SK-N-SH treated with all-trans-retinoic acid at 6 μM for 48 hours (cell line): ENCODE results near the gene HOXD12.

Source experiments
- ATAC-seq: fragments of 200-7000 bp; cut with Tn5 transposase; 3 replicates; pipeline ENCODE4 v1.9.1; 2020; ENCODE audit warnings: mild to moderate bottlenecking, moderate library complexity
- ARNTL ChIP-seq: fragments of 450-650 bp; formaldehyde crosslinking; IDR thresholded peaks from 2 replicates; pipeline ENCODE4 v1.5.0; 2020; ENCODE audit warnings: low read depth, mild to moderate bottlenecking, moderate library complexity, borderline replicate concordance
- BACH2 ChIP-seq: fragments of 250-450 bp; sonication (Bioruptor Pico); IDR thresholded peaks from 2 replicates; pipeline ENCODE4 v1.9.0; 2021; ENCODE audit warnings: mild to moderate bottlenecking, borderline replicate concordance
- CSDC2 ChIP-seq: fragments of 250-450 bp; sonication (Bioruptor Pico); IDR thresholded peaks from 2 replicates; pipeline ENCODE4 v1.5.0; 2020; ENCODE audit warnings: mild to moderate bottlenecking, moderate library complexity
- ESRRG ChIP-seq: fragments of 250-450 bp; sonication (Bioruptor Pico); IDR thresholded peaks from 2 replicates; pipeline ENCODE4 v1.6.1; 2021; ENCODE audit warnings: mild to moderate bottlenecking
- GLIS3 ChIP-seq: fragments of 250-450 bp; sonication (Bioruptor Pico); IDR thresholded peaks from 2 replicates; pipeline ENCODE4 v1.5.0; 2020; ENCODE audit warnings: mild to moderate bottlenecking, moderate library complexity
- ISL1 ChIP-seq: fragments of 250-450 bp; sonication (Bioruptor Pico); IDR thresholded peaks from 2 replicates; pipeline ENCODE4 v2.1.2; 2022; ENCODE audit warnings: mild to moderate bottlenecking, moderate library complexity
- OSR1 ChIP-seq: fragments of 250-450 bp; sonication (Bioruptor Pico); IDR thresholded peaks from 2 replicates; pipeline ENCODE4 v1.8.0; 2022; ENCODE audit warnings: moderate library complexity, mild to moderate bottlenecking, inconsistent platforms
- PPARA ChIP-seq: fragments of 250-450 bp; sonication (Bioruptor Pico); IDR thresholded peaks from 2 replicates; pipeline ENCODE4 v1.5.0; 2020; ENCODE audit warnings: mild to moderate bottlenecking, borderline replicate concordance
- RARB ChIP-seq: fragments of 250-450 bp; sonication (Bioruptor Pico); IDR thresholded peaks from 2 replicates; pipeline ENCODE4 v1.8.0; 2021; ENCODE audit warnings: mild to moderate bottlenecking, moderate library complexity
- SNAI2 ChIP-seq: fragments of 250-450 bp; sonication (Bioruptor Pico); IDR thresholded peaks from 2 replicates; pipeline ENCODE4 v1.5.0; 2020; ENCODE audit warnings: mild to moderate bottlenecking, moderate library complexity
- TCF4 ChIP-seq: fragments of 250-450 bp; sonication (Bioruptor Pico); IDR thresholded peaks from 2 replicates; pipeline ENCODE4 v1.8.0; 2021; ENCODE audit warnings: mild to moderate bottlenecking, moderate library complexity, borderline replicate concordance
- TOX ChIP-seq: fragments of 250-450 bp; sonication (Bioruptor Pico); IDR thresholded peaks from 2 replicates; pipeline ENCODE4 v1.8.0; 2021; ENCODE audit warnings: mild to moderate bottlenecking, moderate library complexity, borderline replicate concordance
- ZC3H10 ChIP-seq: fragments of 250-450 bp; sonication (Bioruptor Pico); IDR thresholded peaks from 2 replicates; pipeline ENCODE4 v1.5.1; 2021; ENCODE audit warnings: mild to moderate bottlenecking, moderate library complexity
- ZFP3 ChIP-seq: fragments of 250-450 bp; sonication (Bioruptor Pico); IDR thresholded peaks from 2 replicates; pipeline ENCODE4 v1.5.0; 2020; ENCODE audit warnings: mild to moderate bottlenecking, moderate library complexity
- ZFP30 ChIP-seq: fragments of 450-650 bp; formaldehyde crosslinking; IDR thresholded peaks from 2 replicates; pipeline ENCODE4 v1.5.0; 2022; ENCODE audit warnings: mild to moderate bottlenecking, moderate library complexity
- ZNF565 ChIP-seq: fragments of 450-650 bp; formaldehyde crosslinking; conservative IDR thresholded peaks from 2 replicates; pipeline ENCODE4 v1.5.0; 2020; ENCODE audit warnings: low read depth, mild to moderate bottlenecking, moderate library complexity
- ZNF70 ChIP-seq: fragments of 450-650 bp; formaldehyde crosslinking; IDR thresholded peaks from 2 replicates; pipeline ENCODE4 v1.5.0; 2020; ENCODE audit warnings: mild to moderate bottlenecking, moderate library complexity
- ZNF8 ChIP-seq: fragments of 450-650 bp; formaldehyde crosslinking; IDR thresholded peaks from 2 replicates; pipeline ENCODE4 v1.5.0; 2020; ENCODE audit warnings: mild to moderate bottlenecking, moderate library complexity
- TF ChIP-seq, protein P1 (sequence below): fragments of 250-450 bp; sonication (Bioruptor Pico); IDR thresholded peaks from 2 replicates; pipeline ENCODE4 v1.5.1; 2021; ENCODE audit warnings: mild to moderate bottlenecking, moderate library complexity
- TF ChIP-seq, protein P2 (sequence below): fragments of 250-450 bp; sonication (Bioruptor Pico); IDR thresholded peaks from 2 replicates; pipeline ENCODE4 v1.8.0; 2021; ENCODE audit warnings: low read depth, mild to moderate bottlenecking, moderate library complexity, borderline replicate concordance
- TF ChIP-seq, protein P3 (sequence below): fragments of 250-450 bp; sonication (Bioruptor Pico); IDR thresholded peaks from 2 replicates; pipeline ENCODE4 v1.5.1; 2020; ENCODE audit warnings: low read depth, mild to moderate bottlenecking, moderate library complexity
- TF ChIP-seq, protein P4 (sequence below): fragments of 250-450 bp; sonication (Bioruptor Pico); IDR thresholded peaks from 2 replicates; pipeline ENCODE4 v1.5.0; 2020; ENCODE audit warnings: mild to moderate bottlenecking, moderate library complexity

HOXD12 gene

DNA sequence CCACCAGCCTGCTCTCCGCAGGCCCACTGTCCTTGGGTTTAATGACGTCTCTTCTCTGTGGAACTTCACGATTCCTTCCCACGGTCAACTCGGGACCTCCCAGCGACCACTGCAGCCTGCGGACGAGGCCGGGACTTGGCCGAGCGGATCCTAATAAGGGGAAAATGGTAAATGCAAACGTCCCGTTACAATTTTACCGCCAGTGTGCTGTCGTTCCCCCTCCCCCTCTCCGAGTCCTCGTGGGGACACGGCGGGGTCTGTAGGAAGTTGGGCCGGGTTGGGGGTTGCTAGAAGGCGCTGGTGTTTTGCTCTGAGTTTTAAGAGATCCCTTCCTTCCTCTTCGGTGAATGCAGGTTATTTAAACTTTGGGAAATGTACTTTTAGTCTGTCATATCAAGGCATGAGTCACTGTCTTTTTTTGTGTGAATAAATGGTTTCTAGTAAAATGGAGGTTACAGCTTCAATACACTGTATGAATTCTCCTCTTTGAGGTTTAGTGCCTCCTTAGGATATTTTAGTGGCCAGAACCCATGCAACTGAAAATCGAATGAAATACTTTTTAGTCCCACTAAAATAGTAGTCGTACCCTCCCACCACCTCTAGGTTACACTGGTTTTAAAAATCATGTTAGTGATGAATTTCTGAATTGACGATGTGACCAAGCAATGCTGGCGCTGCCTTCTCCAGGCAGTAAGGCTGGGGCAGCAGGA is 9.8 kb downstream of the HOXD12 start:
- TF ChIP-seq ZFP30 (CRISPR knock-in tag) = no peak
- TF ChIP-seq ZNF70 (CRISPR knock-in tag) = no peak
- TF ChIP-seq, protein P1, sequence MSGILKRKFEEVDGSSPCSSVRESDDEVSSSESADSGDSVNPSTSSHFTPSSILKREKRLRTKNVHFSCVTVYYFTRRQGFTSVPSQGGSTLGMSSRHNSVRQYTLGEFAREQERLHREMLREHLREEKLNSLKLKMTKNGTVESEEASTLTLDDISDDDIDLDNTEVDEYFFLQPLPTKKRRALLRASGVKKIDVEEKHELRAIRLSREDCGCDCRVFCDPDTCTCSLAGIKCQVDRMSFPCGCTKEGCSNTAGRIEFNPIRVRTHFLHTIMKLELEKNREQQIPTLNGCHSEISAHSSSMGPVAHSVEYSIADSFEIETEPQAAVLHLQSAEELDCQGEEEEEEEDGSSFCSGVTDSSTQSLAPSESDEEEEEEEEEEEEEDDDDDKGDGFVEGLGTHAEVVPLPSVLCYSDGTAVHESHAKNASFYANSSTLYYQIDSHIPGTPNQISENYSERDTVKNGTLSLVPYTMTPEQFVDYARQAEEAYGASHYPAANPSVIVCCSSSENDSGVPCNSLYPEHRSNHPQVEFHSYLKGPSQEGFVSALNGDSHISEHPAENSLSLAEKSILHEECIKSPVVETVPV = no peak
- TF ChIP-seq ZFP3 (CRISPR knock-in tag) = no peak
- TF ChIP-seq OSR1 (CRISPR knock-in tag) = no peak
- no peak for TF ChIP-seq CSDC2 (CRISPR knock-in tag)
- TF ChIP-seq ZNF8 (CRISPR knock-in tag) = no peak
- no peak for TF ChIP-seq ISL1
- TF ChIP-seq, protein P2, sequence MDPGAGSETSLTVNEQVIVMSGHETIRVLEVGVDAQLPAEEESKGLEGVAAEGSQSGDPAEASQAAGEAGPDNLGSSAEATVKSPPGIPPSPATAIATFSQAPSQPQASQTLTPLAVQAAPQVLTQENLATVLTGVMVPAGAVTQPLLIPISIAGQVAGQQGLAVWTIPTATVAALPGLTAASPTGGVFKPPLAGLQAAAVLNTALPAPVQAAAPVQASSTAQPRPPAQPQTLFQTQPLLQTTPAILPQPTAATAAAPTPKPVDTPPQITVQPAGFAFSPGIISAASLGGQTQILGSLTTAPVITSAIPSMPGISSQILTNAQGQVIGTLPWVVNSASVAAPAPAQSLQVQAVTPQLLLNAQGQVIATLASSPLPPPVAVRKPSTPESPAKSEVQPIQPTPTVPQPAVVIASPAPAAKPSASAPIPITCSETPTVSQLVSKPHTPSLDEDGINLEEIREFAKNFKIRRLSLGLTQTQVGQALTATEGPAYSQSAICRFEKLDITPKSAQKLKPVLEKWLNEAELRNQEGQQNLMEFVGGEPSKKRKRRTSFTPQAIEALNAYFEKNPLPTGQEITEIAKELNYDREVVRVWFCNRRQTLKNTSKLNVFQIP (CRISPR knock-in tag) = no peak
- TF ChIP-seq, protein P3, sequence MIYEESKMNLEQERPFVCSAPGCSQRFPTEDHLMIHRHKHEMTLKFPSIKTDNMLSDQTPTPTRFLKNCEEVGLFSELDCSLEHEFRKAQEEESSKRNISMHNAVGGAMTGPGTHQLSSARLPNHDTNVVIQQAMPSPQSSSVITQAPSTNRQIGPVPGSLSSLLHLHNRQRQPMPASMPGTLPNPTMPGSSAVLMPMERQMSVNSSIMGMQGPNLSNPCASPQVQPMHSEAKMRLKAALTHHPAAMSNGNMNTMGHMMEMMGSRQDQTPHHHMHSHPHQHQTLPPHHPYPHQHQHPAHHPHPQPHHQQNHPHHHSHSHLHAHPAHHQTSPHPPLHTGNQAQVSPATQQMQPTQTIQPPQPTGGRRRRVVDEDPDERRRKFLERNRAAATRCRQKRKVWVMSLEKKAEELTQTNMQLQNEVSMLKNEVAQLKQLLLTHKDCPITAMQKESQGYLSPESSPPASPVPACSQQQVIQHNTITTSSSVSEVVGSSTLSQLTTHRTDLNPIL (CRISPR knock-in tag) = no peak
- no peak for TF ChIP-seq ARNTL (CRISPR knock-in tag)
- TF ChIP-seq RARB (CRISPR knock-in tag) = no peak
- no peak for TF ChIP-seq ZNF565 (CRISPR knock-in tag)
- no peak for TF ChIP-seq TOX (CRISPR knock-in tag)
- no peak for TF ChIP-seq BACH2 (CRISPR knock-in tag)
- TF ChIP-seq GLIS3 (CRISPR knock-in tag) = no peak
- no peak for TF ChIP-seq TCF4 (CRISPR knock-in tag)
- TF ChIP-seq SNAI2 (CRISPR knock-in tag) = no peak
- no peak for TF ChIP-seq ESRRG
- TF ChIP-seq, protein P4, sequence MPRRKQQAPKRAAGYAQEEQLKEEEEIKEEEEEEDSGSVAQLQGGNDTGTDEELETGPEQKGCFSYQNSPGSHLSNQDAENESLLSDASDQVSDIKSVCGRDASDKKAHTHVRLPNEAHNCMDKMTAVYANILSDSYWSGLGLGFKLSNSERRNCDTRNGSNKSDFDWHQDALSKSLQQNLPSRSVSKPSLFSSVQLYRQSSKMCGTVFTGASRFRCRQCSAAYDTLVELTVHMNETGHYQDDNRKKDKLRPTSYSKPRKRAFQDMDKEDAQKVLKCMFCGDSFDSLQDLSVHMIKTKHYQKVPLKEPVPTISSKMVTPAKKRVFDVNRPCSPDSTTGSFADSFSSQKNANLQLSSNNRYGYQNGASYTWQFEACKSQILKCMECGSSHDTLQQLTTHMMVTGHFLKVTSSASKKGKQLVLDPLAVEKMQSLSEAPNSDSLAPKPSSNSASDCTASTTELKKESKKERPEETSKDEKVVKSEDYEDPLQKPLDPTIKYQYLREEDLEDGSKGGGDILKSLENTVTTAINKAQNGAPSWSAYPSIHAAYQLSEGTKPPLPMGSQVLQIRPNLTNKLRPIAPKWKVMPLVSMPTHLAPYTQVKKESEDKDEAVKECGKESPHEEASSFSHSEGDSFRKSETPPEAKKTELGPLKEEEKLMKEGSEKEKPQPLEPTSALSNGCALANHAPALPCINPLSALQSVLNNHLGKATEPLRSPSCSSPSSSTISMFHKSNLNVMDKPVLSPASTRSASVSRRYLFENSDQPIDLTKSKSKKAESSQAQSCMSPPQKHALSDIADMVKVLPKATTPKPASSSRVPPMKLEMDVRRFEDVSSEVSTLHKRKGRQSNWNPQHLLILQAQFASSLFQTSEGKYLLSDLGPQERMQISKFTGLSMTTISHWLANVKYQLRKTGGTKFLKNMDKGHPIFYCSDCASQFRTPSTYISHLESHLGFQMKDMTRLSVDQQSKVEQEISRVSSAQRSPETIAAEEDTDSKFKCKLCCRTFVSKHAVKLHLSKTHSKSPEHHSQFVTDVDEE = no peak
- no peak for ATAC-seq

DNA sequence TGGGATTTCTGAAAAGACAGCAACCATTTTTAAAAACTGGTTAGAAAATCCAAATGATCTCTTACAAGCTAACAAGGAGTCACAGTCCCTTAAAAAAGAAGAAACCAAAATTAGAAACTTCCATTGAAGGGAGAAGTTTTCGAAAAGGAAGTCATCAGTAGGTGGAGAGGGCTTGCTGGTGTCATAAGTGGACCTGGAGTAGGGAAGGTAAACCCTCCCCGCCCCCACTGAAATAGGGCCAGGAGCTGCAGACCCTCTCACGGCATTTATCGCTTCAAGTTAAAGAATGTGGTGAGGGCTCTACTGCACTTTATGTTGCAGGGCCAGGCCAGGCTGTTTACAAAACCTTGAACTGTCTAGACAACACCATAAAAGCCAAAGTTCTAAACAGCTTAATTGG is 10.4 kb downstream of the HOXD12 start:
- ATAC-seq = no peak

DNA sequence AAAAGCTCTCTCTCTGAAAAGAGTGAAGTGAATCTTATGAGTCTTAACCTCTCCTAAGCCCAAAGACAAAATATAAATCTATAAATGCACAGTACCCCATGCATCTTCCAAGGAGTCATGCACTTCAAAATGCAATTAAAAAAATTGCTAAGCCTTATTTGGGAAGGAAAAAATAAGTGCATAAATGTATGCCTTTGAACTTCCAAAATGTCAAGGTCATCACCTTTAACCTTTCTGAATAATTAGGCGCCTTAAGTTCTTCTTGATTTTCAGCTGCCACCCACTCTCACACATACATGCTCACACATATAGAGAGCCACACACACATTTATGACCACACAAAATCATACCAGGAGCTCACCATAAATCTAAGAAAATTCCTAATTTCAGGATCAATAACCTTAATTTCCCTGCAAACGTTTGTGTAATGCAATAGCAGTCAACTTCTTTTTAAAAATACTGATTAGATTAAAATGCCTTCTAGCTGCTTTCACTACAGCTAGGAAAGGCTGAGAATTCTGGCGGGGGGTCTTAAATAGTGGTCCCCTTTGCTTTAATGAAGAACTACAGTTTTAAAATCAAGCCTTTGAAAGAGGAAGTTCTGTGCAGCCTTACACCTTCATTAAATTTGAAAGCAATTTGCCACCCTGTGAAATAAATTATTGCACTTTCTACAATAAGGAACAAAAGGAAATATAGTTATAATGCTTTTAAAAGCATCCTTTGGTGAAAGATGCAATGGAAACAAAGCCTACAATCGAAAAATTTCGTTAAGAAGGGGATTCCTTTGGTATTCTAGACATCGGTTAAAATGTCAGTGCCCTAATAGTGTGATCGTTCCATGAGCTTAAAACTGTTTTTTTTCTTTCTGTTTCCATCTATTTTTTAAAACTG is 11.1 kb downstream of the HOXD12 start:
- TF ChIP-seq ZC3H10 (CRISPR knock-in tag) (no peak), ZNF565 (CRISPR knock-in tag) (no peak), PPARA (no peak), GLIS3 (CRISPR knock-in tag) (no peak), ISL1 (no peak)
- TF ChIP-seq, protein P3 (CRISPR knock-in tag) = no peak
- TF ChIP-seq, protein P2 (CRISPR knock-in tag) = no peak
- no peak for ATAC-seq

More for the DNA sequence above, 10.4 kb downstream of the HOXD12 start:
- no peak for TF ChIP-seq BACH2 (CRISPR knock-in tag)
- TF ChIP-seq ZFP30 (CRISPR knock-in tag) = no peak
- TF ChIP-seq, all 23 proteins: peak for 0
